ENCODE results near the gene ORAI2. TPM values are rescaled to one million over a fixed set of nuclear protein-coding genes. Genes with fewer than 3 reads are reported as not detected.
"Not testable (repeated sequence)": the region's sequence is repeated elsewhere in the genome, so short reads cannot be mapped to it uniquely, and the experiment has no call there.

Gene ORAI2
- 10 to 100 TPM; 30.4 to 54.9 TPM for total RNA-seq

DNA sequence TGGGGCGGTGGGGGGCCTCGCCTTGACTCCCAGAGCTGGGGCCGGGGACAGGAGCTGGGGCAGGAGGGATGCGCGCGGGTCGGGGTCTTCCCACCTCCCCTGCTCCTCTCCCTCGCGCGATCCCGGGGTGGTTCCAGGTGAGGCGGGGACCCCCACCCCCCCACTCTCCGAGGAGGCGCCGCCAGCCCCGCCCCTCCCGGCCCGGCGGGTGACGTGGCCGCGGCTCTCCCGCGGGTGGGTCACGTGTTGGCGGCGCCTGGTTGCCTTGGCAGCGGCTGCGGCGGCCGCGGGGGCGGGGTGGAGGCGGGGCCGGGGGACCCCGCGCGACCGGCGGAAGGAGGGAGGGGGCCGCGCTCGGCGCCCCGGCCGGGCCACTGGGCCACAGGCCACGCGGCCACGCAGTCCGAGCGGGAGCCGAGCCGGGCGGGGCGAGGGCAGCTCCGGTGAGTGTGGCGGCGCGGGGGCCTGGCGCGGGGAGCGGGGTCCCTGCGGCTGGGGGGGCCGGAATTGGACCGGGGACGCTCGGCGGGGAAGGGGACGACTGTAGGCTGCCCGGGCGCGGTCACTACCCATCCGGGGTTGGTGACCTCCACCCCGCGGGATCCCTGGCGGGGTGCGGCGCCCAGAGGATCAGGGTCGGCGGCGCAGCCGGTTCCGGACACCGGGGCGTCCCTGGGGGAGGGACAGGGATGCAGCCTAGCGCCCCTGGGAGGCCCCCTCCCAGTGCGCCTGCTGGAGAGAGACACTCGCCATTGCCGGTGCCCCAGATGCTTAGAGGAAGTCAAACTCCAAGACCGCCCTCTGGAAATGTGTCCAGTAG, at the start of gene ORAI2:
ORAI2 (plus strand) TSS at position 357 of the 820 bp plus-strand sequence. CDS start 5,382 bp downstream, outside the sequence.
- Mint-ChIP-seq H3K4me3 (peak within 1 kb of the TSS; percentile 88), H3K36me3 (ENCODE audit: low read depth) (peaks cover 41% of the 10 kb centered on the region), H3K9me3 (no peaks in the 10 kb centered on the region), H3K4me1 (peaks cover 23% of the 10 kb centered on the region), H3K27ac (peak within 1 kb of the TSS; percentile 94), H3K27me3 (no peaks in the 10 kb centered on the region)
- peak; percentile 74 for ATAC-seq (replicated peaks)

- no peak overlapping the region for H3K4me3 Mint-ChIP-seq
- H3K27ac Mint-ChIP-seq = no peak overlapping the region
- no peak for ATAC-seq (replicated peaks)
- no peaks in the 10 kb centered on the region for H3K9me3 Mint-ChIP-seq
- H3K36me3 Mint-ChIP-seq (ENCODE audit: low read depth) = peaks cover 69% of the 10 kb centered on the region
- H3K4me1 Mint-ChIP-seq = peaks cover 4% of the 10 kb centered on the region
- H3K27me3 Mint-ChIP-seq = no peaks in the 10 kb centered on the region
These were observed 46.3 kb upstream of the ORAI2 start for GRCh38 chr7:102387064-102387463.

GRCh38 chr7:102389810-102390209, 43.6 kb upstream of the ORAI2 start:
- H3K9me3 Mint-ChIP-seq = no peaks in the 10 kb centered on the region
- peaks cover 61% of the 10 kb centered on the region for H3K36me3 Mint-ChIP-seq (ENCODE audit: low read depth)
- no peak for ATAC-seq (replicated peaks)
- no peak overlapping the region for H3K27ac Mint-ChIP-seq
- no peak overlapping the region for H3K4me3 Mint-ChIP-seq
- no peaks in the 10 kb centered on the region for H3K27me3 Mint-ChIP-seq
- peaks cover 4% of the 10 kb centered on the region for H3K4me1 Mint-ChIP-seq

DNA sequence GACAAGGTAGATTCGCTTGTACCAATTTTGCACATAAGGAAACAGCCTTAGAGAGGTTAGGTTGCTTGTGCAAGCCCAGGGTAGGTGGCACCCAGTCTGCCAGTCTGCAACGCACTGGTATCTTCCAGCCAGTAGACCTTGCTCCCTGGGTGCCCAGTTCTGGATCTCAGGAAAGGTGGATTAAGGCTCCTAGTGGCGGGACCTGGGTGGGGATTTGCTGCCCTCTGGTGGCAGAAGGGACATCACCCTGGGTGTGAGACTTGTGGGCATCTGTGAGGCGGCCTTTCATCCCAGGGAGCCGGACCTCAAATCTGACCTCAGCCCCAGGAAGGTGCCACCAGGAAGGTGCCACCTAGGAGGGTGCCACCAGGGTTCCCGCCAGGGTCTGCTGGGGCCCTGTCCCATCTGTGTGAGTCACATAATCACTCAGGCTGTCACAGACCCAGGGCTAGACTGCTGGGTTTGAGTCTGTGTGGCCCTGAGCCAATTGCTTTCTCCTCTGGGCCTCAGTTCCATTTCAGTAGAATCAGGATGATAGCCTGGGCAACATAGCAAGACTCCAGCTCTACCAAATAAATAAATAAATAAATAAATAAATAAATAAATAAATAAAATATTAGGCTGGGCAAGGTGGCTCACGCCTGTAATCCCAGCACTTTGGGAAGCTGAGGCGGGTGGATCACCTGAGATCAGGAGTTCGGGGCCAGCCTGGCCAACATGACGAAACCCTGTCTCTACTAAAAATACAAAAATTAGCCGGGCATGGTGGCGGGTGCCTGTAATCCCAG, 42.5 kb upstream of the ORAI2 start:
- Mint-ChIP-seq H3K36me3 (ENCODE audit: low read depth) (peaks cover 56% of the 10 kb centered on the region), H3K4me3 (no peak overlapping the region), H3K27me3 (no peaks in the 10 kb centered on the region), H3K9me3 (no peaks in the 10 kb centered on the region), H3K4me1 (peaks cover 10% of the 10 kb centered on the region), H3K27ac (no peak overlapping the region)
- peak; percentile 74 for ATAC-seq (replicated peaks)

DNA sequence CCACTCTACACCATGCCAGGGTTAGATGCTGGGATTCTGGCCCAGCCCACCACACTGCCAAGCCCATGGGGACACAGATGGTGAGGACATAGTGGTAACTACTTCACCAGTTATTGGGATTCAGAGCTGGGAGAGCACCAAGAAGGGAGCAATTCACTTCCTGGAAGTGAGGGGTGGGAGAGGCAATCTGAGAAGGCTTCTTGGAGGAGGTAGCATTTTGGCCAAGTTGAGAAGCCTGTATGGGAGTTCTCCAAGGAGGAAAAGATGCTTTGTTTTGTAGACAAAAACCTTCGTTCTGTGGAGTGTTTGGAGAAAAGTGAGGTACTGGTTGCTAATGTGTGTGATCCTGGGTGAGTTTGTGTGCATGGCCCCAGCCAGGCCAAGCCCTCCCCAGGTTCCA, 41.0 kb upstream of the ORAI2 start:
- Mint-ChIP-seq H3K4me1 (peaks cover 13% of the 10 kb centered on the region), H3K4me3 (no peak overlapping the region), H3K36me3 (ENCODE audit: low read depth) (peaks cover 56% of the 10 kb centered on the region), H3K9me3 (no peaks in the 10 kb centered on the region), H3K27me3 (no peaks in the 10 kb centered on the region), H3K27ac (no peak overlapping the region)
- no peak for ATAC-seq (replicated peaks)

DNA sequence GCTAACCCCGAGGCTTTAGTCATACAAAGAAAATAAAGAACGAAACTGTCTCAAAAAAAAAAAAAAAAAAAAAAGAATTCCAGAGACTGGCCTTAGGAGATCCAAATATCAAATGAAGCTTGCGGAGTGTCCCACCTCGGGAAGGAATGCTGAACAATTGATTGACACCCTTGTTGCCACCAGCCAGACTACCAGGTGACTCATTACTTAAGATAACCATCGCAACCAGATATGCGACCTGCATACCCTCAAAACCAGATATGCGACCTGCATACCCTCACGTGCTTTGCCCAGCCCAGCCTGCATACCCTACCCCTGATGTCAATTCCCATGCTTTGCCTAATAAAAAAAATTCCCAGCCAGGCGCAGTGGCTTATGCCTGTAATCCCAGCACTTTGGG, 39.9 kb upstream of the ORAI2 start:
- peaks cover 65% of the 10 kb centered on the region for H3K36me3 Mint-ChIP-seq (ENCODE audit: low read depth)
- ATAC-seq (replicated peaks) = no peak
- H3K27ac Mint-ChIP-seq = no peak overlapping the region
- H3K27me3 Mint-ChIP-seq = no peaks in the 10 kb centered on the region
- peaks cover 15% of the 10 kb centered on the region for H3K4me1 Mint-ChIP-seq
- H3K9me3 Mint-ChIP-seq = no peaks in the 10 kb centered on the region
- H3K4me3 Mint-ChIP-seq = no peak overlapping the region

- peak overlapping the region; percentile 95 for H3K27ac Mint-ChIP-seq
- H3K9me3 Mint-ChIP-seq = no peaks in the 10 kb centered on the region
- no peaks in the 10 kb centered on the region for H3K27me3 Mint-ChIP-seq
- peaks cover 76% of the 10 kb centered on the region for H3K36me3 Mint-ChIP-seq (ENCODE audit: low read depth)
- peak; percentile 23 for ATAC-seq (replicated peaks)
- H3K4me3 Mint-ChIP-seq = peak overlapping the region; percentile 96
- H3K4me1 Mint-ChIP-seq = peaks cover 11% of the 10 kb centered on the region
These were observed 37.8 kb upstream of the ORAI2 start for GRCh38 chr7:102395592-102395872.

GRCh38 chr7:102395873-102396709, 37.3 kb upstream of the ORAI2 start, which contains the start of gene PRKRIP1:
TSS of gene PRKRIP1 (plus strand) at chr7:102396363. CDS start at chr7:102396412, 49 bp downstream.
- peaks cover 81% of the 10 kb centered on the region for H3K36me3 Mint-ChIP-seq (ENCODE audit: low read depth)
- no peaks in the 10 kb centered on the region for H3K9me3 Mint-ChIP-seq
- ATAC-seq (replicated peaks) = peak; percentile 98
- peak within 1 kb of the TSS; percentile 96 for H3K4me3 Mint-ChIP-seq
- H3K27ac Mint-ChIP-seq = peak within 1 kb of the TSS; percentile 95
- H3K4me1 Mint-ChIP-seq = peaks cover 15% of the 10 kb centered on the region
- H3K27me3 Mint-ChIP-seq = no peaks in the 10 kb centered on the region

DNA sequence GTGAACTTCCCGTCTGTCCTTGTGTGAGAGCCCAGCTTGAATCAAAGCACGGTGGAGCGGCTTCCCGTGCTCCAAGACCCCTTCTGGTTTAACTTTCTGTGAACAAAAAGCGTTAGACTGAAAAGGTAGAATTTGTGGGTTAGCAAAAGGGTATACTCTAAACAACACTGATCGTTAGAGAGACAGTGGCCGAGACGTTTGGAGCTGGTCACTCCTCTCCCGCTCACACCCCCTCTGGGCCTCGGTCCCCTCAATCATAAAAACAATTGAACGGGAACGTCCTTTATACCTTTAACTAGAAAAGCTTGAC, 36.7 kb upstream of the ORAI2 start:
- peaks cover 85% of the 10 kb centered on the region for H3K36me3 Mint-ChIP-seq (ENCODE audit: low read depth)

DNA sequence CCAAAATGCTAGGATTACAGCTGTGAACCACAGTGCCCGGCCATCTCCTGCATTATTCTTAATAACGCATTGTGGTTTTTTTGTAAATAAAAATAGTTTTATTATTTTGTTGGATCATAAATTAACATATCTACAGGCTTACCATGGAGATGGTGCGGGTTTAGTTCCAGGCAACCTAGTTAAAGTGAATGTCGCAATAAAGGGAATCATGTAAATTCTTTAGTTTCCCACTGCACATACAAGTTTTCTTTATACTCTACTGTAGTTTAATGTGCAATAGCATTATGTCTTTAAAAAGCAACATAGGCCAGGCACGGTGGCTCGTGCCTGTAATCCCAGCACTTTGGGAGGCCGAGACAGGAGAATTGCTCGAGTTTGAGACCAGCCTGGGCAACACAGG, 34.8 kb upstream of the ORAI2 start:
- H3K9me3 Mint-ChIP-seq = no peaks in the 10 kb centered on the region
- no peak overlapping the region for H3K27ac Mint-ChIP-seq
- H3K4me3 Mint-ChIP-seq = no peak overlapping the region
- H3K36me3 Mint-ChIP-seq (ENCODE audit: low read depth) = peaks cover 89% of the 10 kb centered on the region
- H3K4me1 Mint-ChIP-seq = peaks cover 15% of the 10 kb centered on the region
- no peak for ATAC-seq (replicated peaks)
- H3K27me3 Mint-ChIP-seq = no peaks in the 10 kb centered on the region

More for the DNA sequence above, 36.7 kb upstream of the ORAI2 start:
- Mint-ChIP-seq H3K27ac (peak overlapping the region; percentile 95), H3K4me1 (peaks cover 15% of the 10 kb centered on the region), H3K27me3 (no peaks in the 10 kb centered on the region), H3K4me3 (peak overlapping the region; percentile 96), H3K9me3 (no peaks in the 10 kb centered on the region)
- ATAC-seq (replicated peaks) = no peak

GRCh38 chr7:102400360-102400759, 33.0 kb upstream of the ORAI2 start:
- Mint-ChIP-seq H3K4me3 (no peak overlapping the region), H3K9me3 (no peaks in the 10 kb centered on the region), H3K27ac (no peak overlapping the region), H3K27me3 (no peaks in the 10 kb centered on the region), H3K36me3 (ENCODE audit: low read depth) (peaks cover 99% of the 10 kb centered on the region), H3K4me1 (peaks cover 15% of the 10 kb centered on the region)
- ATAC-seq (replicated peaks) = no peak

DNA sequence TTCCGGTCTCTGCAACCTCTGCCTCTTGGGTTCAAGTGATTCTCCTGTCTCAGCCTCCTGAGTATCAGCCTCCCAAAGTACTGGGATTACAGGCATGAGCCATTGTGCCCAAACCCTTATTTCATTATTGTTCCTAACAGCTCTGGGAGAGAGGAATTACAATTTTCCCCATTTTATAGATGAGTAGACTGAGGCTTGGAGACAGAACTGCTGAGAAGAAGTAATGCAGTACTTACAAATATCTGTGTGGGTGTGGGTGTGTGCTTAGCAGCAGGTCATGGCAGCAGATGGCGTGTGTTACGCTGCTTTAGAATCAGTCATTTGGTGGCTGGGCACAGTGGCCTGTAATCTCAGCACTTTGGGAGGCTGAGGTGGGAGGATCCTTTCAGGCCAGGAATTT, 29.8 kb upstream of the ORAI2 start:
- Mint-ChIP-seq H3K27me3 (no peaks in the 10 kb centered on the region), H3K36me3 (ENCODE audit: low read depth) (peaks cover 100% of the 10 kb centered on the region), H3K9me3 (no peaks in the 10 kb centered on the region), H3K4me1 (peaks cover 4% of the 10 kb centered on the region), H3K27ac (peak overlapping the region; percentile 12), H3K4me3 (no peak overlapping the region)
- no peak for ATAC-seq (replicated peaks)

DNA sequence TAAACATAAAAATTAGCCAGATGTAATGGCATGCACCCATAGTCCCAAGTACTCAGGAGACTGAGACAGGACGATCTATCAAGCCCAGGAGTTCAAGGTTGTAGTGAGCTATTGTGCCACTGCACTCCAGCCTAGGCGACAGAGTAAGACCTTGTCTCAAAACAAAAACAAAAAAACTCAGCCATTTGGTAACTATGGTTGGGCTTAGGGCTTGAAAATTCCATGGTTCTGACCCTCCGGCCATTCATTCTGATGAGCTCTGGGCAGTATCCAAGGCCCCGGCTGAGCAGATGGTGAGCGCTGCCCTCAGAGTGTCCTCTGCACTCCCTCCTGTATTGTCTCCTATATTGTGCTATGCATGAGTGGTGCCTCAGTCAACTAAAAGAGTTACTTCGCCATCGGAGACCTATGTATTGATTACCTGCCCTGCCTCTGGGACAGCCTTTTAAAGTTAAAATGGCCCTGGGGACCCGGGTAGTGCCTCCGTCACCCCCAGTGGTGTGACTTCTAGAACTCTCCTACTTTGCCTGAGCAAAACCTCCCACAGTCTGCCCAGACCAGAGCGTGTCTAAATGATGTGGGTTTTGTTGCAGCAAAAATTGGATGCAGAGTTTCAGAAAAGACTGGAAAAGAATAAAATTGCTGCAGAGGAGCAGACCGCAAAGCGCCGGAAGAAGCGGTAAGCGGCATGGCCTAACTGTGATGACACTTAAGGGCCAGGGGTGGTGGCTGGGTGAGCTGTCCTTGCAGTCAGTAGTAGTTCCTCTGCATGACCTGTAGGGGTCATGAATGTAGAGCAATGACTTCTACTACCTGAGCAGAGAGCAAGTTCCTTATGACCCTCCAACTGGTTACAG, 29.1 kb upstream of the ORAI2 start:
- H3K4me3 Mint-ChIP-seq = no peak overlapping the region
- H3K36me3 Mint-ChIP-seq (ENCODE audit: low read depth) = peaks cover 100% of the 10 kb centered on the region
- H3K27me3 Mint-ChIP-seq = no peaks in the 10 kb centered on the region
- H3K4me1 Mint-ChIP-seq = peaks cover 4% of the 10 kb centered on the region
- peak overlapping the region; percentile 12 for H3K27ac Mint-ChIP-seq
- H3K9me3 Mint-ChIP-seq = no peaks in the 10 kb centered on the region
- peak; percentile 91 for ATAC-seq (replicated peaks)

- H3K9me3 Mint-ChIP-seq; H3K4me1 Mint-ChIP-seq; H3K27me3 Mint-ChIP-seq; H3K4me3 Mint-ChIP-seq; ATAC-seq (replicated peaks); H3K27ac Mint-ChIP-seq: not testable (repeated sequence)
- H3K36me3 Mint-ChIP-seq (ENCODE audit: low read depth) = peaks cover 100% of the 10 kb centered on the region
These were observed 28.6 kb upstream of the ORAI2 start for GRCh38 chr7:102404862-102405188.

Data from activated T-helper 17 cell treated with anti-CD3 and anti-CD28 coated beads, Interleukin-2, amount 50 U/mL, for 72 hours (primary cell).